ENCODE measurements around the gene MATK.

The MATK gene, protein sequence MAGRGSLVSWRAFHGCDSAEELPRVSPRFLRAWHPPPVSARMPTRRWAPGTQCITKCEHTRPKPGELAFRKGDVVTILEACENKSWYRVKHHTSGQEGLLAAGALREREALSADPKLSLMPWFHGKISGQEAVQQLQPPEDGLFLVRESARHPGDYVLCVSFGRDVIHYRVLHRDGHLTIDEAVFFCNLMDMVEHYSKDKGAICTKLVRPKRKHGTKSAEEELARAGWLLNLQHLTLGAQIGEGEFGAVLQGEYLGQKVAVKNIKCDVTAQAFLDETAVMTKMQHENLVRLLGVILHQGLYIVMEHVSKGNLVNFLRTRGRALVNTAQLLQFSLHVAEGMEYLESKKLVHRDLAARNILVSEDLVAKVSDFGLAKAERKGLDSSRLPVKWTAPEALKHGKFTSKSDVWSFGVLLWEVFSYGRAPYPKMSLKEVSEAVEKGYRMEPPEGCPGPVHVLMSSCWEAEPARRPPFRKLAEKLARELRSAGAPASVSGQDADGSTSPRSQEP

DNA sequence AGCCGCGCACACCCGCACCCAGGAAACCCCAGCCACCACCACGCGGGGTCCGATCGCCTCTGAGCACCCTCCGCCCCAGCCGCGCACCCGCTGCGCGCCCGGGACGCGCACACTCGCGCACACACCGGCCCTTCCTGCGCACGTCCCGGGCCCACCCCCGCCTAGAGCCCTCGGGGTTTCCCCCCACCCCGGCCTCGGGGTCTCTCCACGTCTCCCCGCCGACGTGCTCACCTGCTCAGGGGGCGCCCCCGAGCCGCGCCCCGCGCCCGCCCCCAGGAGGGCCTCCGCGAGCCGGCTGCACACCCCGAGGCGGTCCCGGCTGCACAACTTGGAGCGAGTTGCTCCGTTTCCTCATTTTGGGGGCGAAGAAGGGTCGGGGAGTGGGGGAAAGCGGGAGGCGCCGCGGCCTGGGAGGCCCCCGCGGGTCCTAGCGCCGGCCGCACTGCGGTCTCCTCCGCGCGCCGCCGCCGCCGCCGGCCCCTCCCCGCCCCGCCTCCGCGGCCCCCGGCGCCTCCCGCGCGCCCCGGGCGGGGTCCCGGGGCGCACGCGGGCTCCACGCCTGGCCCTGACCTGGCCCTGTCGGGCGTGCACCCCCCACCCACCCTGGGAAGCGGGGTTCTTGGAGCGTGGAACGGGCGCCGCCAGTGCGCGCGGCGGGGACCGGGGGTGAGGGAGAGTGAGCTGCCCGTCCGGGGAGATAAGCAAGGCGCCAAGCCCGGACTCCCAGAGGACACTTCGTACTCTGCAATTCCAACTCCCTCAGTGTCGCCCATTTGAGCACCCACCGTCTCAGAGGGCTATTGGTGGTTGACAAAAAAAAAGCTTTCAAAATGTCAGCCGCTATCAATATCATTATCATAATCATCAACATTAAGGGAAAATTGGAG is at the start of gene MATK:
MATK (minus strand) TSS at position 444 of the 887 bp plus-strand sequence. CDS start 1,246 bp downstream, outside the sequence.
- in situ Hi-C loops (cut with HindIII; ENCODE audit: low sequenced_read_pairs): no loop called here
- DNase-seq (ENCODE audit: low read depth): no peak
- no peak for TF ChIP-seq CTCF (IDR thresholded peaks at IDR 0.05; ENCODE audit: low read depth, low read length, missing control alignments)
- H3K4me3 ChIP-seq (ENCODE audit: low read depth, low read length): no peak within 1 kb of the TSS

DNA sequence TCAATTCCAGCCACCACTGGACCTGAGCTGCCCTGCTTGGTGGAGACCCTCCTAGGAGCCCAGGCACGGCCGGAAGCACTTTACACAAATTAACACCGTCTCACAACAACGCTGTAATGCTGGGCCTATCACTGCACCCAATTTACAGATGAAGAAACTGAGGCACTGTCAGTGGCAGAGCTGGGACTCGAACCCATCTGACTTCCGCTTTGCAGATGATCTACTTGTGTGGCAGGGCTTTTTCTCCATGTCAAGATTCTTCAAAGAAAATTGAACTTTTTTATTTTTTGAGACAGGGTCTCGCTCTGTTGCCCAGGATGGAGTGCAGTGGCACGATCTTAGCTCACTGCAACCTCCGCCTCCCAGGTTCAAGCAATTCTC is 48.9 kb upstream of the MATK start:
- no peak for TF ChIP-seq CTCF (IDR thresholded peaks at IDR 0.05; ENCODE audit: low read depth, low read length, missing control alignments)
- in situ Hi-C loops (cut with HindIII; ENCODE audit: low sequenced_read_pairs): no loop called here
- no peak overlapping the region for H3K4me3 ChIP-seq (ENCODE audit: low read depth, low read length)
- no peak for DNase-seq (ENCODE audit: low read depth)

DNA sequence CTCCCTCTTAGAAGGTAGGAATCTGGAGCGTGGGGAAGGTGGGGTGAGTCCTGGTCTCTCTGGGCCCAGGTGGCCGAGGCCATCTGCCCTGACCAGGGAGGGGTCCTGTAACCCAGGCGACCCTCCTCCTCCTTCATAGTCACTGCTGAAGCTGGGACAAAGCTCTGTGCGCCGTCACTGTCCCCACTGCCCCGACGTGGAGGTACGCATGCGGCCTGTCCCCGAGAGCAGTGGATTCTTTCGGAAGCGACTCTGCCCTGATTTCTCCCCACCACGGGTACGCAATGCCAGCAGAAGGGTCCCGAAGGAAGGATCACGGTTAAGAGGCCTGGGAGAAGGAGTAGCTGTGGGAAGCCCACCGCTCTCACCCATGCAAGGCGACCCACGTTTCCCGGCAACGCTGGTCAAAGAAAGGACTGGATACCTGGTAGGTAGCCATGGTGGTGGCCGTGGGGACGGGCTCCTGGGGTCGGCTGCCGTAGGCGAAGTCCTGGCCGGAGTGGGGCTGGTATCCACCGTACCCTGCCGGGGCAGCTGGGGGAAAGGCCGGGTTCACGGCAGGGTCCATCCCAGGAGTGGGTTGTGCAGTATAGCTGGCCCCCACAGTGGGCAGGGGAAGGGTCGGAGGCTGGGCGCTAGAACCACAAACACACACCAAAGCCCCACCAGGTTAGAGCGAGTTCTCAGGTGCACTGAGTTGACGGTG is 48.3 kb upstream of the MATK start:
- no peak for TF ChIP-seq CTCF (IDR thresholded peaks at IDR 0.05; ENCODE audit: low read depth, low read length, missing control alignments)
- in situ Hi-C loops (cut with HindIII; ENCODE audit: low sequenced_read_pairs): loop anchor here (5.0 kb wide), 2 partner anchors 33 to 37 kb away; partner anchors contain the start of gene ZFR2
- no peak overlapping the region for H3K4me3 ChIP-seq (ENCODE audit: low read depth, low read length)
- no peak for DNase-seq (ENCODE audit: low read depth)

- TF ChIP-seq CTCF (IDR thresholded peaks at IDR 0.05; ENCODE audit: low read depth, low read length, missing control alignments): no peak
- in situ Hi-C loops (cut with HindIII; ENCODE audit: low sequenced_read_pairs): loop anchor here (5.0 kb wide), 2 partner anchors 34 to 36 kb away; partner anchors contain the start of gene ZFR2
- H3K4me3 ChIP-seq (ENCODE audit: low read depth, low read length): no peak overlapping the region
- DNase-seq (ENCODE audit: low read depth): no peak
These were observed 47.6 kb upstream of the MATK start for GRCh38 chr19:3833578-3834348.

DNA sequence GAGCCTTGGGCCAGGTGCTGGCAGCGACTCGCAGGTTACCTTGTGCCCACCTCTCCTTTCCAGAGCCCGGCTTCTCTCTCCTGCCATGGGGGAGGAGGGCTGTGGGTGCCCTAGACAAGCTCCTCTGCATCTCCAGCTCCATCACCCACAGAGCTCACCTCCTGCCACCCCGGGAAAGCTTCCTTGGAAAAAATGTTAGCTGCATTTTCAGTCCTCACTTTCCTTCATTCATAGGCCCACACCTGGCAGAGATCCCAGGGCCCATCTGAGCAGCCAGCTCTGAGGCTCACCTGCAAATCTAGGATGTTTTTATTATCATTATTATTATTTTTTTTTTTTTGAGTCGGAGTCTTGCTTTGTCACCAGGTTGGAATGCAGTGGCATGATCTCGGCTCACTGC is 45.8 kb upstream of the MATK start:
- in situ Hi-C loops (cut with HindIII; ENCODE audit: low sequenced_read_pairs): loop anchor here (5.0 kb wide), 2 partner anchors 35 kb away; partner anchors contain the start of gene ZFR2
- DNase-seq (ENCODE audit: low read depth): no peak
- no peak for TF ChIP-seq CTCF (IDR thresholded peaks at IDR 0.05; ENCODE audit: low read depth, low read length, missing control alignments)
- no peak overlapping the region for H3K4me3 ChIP-seq (ENCODE audit: low read depth, low read length)

All from astrocyte of the cerebellum (primary cell).